GM18907 (cell line): ENCODE measurements around the gene SP2.

Experiments
- ATAC-seq: cut with Tn5 transposase; IDR thresholded peaks from one replicate; pipeline ENCODE4 v1.9.1; 2021; ENCODE audit warnings: mild to moderate bottlenecking, moderate library complexity; ENCODE audit not compliant: unreplicated experiment

Gene SP2

DNA sequence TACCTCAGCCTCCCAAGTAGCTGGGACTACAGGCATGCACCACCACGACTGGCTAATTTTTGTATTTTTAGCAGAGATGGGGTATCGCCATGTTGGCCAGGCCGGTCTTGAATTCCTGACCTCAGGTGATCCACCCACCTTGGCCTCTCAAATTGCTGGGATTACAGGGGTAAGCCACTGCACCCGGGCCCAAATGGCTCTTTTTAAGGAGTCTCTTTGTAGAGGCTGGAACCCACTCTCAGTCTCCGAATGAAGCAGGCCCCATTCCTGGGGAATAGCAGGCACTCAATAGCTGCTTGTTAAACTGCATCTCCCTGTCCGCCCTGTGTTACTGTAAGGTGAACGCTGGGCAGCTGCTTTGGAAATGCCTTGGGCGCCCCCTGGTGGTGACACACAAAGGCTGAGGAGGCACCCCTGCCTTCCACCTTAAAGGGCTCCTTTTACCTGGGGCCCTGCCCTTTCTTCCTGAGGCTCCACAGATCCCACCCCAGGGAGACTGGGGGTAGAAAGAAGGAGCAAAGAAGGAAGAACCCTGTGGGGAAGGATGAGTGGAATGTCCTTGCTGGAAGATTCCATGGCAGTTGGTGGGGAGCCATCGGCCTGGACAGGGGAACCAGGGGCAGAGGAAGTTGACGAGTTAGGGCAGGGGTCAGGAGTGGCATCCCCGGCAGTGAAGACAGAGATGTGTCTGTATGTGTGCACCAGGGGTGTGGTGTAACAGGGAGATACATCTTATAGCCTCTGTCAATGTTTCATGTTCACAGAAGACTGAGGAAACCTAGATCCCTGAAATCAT lies 6.1 kb upstream of the SP2 start:
- no peak for ATAC-seq

DNA sequence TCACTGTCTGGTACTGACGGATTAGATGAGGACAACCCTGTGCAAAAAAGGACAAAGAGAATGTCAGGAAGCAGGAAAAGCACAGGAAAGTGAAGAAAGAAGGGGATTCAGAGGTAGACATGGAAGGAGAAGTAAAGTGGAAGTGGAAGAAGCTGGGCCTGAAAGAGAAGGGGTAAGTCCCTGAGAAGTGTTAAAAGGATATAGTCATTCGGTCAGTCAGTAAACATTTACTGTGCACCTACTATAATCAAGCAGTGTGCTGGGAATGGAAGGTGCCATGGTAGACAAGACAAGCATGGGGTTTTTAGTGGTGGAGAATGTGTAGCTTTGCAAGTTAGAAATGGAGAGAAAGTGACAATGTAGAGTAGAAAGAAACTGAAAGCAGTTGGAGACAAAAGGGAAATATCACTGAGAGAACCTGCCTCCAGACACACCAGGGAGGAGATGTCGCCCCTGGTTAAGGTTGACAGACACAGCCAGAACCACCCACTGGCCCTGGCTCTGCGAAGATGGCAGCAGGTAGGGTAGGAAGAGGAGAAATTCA lies 4.4 kb upstream of the SP2 start:
- no peak for ATAC-seq

DNA sequence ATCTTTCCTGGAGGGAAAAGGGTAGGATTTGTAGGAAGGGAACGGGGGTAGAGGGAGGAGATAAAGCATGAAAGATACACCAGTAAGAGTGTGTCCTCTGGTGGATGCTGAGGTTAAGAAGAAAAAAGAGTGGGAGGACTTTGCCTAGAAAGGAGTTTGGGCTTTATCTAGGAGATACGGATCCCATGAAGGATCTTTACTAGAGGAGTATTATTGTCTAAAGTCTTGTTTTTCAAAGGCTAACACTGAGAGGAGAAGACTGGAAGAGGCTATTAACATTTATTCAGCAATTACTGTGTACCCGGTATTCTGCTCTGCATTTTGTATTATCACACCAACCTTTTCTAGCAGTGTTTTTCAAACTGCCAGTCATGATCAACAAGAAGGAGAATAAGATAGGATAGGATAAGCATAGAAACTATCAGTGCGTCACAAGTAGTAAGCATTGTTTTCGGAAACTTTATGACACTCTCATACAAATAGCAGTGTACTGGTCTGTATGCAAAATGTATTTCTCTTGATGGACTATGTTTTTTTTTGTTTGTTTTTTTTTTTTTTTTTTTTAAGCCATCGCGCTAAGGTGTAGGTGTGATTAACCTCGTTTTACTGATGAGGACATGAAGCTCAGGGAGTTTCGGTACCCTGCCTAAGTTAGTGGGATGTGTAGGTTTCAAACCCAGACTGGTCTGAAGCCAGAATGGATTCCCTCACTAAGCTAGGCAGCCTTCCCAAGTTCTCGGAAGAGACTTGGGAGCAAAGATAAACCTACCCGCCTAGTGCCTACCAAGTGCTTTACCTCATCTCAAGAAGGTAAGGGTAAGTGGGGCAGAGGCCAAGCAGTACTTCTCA lies 1.3 kb upstream of the SP2 start:
- ATAC-seq = no peak

DNA sequence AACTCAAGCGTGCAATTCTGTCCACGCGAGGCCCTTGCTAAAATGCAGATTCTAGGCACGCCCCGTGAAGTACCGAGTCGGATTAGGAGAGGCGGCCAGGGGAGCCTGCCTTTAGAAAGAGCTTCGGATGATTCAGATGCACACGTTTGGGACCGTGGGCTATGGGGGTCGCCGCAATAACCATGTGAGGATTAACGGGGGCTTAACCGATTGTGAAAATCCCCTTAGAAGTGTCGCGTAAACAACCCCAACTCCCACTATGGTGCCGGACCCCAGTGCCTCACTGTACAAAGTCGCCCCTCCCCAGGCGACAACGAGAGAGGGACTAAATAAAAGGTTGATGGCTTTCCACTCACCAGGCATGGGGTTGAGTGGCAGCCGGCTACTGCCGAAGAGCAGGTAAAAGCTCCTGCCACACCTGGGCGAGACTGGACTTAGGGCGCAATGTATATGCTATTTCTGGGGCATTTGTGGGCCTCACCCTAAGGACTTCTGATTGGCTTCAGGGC lies 635 bp upstream of the SP2 start:
- no peak for ATAC-seq

DNA sequence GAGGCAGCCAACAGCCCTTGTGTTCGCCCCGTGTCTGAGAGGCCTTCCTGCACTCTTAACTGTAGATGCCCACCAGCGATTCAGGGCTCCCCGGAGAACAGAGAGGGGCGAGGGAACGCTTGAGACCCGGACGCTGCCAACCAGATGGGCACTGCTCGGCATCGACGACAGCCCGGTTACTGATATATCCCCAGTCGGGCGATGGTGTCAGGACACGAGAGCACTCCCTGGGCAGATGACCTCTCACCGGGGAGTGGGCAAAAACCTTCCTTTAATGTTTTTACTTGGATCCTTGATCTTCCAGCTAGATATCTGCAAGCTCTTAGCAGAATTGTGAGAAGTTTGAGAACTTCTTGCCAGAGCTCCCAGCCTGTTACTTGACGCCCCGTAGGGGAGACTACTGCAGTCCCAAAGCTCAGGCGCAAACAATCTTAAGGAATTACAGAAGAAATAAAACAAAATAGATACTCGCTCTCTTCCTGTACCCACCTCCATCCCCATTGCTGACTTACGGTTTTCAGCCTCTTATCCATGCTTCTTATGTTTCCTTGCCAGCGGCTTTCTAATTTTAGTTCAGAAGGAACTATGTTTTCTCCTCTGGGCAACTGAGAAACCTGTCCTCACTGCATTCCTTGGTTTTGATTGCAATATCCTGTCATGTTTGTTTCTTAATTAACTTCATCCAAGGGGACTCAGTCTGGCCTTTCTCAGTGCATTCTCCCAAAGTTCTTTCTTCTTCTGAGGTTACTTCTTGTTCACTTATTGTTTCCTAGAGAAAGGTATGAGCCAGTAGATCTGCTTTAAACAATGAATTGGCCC lies 845 bp downstream of the SP2 start:
- ATAC-seq = no peak

DNA sequence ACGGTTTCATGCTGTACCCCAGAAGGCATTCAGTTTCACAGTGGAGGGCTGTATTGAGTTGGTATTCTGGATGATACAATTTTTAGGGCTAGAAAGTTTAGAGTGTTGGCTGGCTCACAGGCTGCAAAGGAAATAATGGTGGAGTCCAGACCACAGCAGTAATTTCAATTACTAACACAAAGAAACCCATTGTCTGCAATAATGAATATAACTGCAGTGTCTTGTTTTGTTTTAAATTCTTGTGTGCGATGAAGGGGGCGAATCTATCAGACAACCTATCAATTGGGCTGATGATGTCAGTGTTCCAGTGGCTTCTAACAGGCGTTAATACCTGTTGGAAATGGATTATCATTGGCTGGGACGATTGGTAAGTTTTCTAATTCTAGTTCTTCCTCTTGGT lies 1.5 kb downstream of the SP2 start:
- no peak for ATAC-seq

DNA sequence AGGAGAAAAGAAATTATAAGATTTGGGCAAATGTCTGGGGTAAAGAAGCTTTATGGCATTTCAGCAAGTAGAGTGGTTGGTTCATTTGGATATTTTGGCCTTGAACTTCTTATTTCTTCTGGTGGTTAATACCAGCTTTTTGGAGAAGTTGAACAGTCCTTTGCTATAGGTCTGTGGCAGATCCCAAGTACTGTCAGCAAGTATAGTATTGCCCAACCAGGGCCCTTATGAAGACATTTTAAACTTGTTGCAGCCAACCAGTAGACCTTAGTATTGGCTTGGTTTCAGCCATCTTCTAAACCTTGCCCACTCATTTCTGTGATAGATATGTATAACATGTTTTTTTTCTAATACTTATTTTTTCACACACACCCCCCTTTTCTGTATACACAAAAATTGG lies 2.2 kb downstream of the SP2 start:
- ATAC-seq = no peak

DNA sequence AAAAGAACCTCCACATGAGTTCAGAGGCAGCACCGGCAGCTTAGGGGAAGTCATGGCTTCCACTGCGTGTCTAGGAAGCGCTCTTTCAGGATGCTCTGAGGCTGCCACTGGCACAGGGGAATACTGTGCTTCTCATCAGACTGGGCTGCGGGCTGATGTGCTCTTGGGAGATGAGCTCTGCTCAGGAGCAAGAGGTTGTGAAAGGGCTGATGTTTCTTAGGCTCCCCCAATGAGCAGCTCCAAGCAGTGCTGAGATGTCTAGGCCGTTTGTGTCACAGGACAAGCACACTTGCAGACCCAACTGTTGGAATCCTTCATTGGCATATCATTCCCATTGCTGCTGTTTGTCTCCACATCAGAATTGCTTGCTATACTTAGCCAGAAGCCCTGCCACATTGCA lies 3.6 kb downstream of the SP2 start:
- ATAC-seq = no peak

DNA sequence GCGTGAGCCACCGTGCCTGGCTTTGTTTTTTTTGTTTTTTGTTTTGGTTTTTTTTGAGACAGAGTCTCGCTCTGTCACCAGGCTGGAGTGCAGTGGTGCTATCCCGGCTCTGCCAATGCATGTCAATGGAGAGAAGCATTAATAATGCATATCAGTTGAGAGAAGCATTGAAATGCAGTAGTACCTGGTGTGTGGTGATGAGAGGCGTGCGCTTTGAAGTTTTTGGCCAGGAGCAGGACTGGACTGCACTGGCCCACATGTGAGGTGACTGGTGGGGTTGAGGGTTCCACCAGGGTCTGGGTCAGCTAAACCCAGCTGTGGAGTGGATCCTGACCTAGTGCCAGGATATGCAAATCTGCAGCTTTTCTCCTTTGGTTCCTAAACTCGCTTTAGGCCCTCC lies 5.4 kb downstream of the SP2 start:
- no peak for ATAC-seq

DNA sequence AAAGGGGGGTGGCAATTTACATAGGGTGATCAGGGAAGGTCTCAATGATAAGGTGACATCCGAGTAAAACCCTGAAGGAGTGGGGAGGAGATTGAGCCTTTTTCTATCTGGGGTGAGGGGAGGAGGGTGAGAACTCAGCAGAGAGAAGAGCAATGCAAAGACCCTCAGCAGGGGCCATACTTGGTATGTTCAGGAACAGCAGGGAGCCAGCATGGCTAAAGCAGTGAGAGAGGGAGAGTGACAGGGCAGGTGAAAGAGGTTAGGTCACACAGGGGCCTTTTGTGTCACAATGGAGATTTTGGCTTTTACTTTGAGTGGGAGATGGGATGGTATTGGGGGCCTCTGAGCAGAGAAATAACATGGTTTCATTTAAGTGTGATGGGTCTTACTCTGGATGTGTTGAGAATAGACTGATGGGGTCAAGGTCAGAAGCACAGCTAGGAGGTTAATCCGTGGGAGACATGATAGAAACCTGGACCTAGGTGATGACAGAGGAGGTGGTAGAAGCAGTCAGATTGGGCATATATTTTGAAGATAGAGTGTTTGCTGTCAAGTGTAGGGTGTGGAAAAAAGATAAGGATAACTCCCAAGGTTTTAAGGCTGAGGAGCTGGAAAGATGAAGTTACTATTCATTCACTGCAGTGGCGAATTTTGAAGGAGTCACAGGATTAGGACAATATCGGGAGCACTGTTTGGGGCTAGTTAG lies 6.2 kb downstream of the SP2 start:
- ATAC-seq = no peak

DNA sequence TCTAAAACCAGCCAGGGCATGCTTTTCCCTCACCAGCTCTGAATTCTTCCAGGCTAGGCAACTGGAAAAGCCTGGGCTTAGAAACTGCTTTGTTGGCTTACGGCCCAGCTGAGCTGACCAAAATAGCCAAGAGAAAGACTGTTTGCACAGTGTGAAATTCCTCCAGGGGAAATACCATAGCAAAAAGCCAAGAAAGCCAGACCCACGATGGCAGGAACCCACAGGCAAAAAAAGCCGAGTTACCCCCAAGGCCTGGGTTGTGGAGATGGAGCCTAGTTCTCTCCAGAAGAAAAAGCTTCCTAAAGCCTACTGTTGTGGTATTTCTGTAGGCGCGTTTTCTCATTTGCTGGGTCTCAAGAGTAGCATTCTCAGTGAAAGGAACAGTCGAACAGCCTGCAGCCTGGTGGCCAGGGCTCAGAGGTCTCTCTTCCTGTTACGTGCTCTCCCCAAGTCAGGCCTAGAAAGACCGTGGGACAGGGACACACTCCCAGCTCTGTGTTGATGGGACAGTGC lies 9.2 kb downstream of the SP2 start:
- no peak for ATAC-seq

DNA sequence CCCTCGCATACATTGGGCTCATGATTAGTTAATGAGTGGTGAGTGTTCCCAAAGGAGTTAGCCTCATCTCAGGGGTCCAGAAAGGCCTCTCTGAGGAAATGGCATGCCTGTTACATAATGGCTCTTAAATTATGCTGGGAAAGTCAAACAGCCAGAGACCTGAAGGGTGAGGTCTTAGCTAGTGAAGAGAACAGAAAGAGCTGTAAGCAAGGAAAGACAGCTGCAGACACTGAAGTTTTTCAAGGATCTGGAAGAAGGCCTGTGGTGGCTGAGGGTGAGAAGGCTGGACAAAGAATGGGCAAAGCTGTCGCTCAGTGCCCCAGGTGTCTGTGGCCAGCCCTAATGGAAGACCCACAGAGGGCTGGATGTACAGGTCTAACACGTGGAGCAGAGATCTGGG lies 10.4 kb downstream of the SP2 start:
- ATAC-seq = no peak

DNA sequence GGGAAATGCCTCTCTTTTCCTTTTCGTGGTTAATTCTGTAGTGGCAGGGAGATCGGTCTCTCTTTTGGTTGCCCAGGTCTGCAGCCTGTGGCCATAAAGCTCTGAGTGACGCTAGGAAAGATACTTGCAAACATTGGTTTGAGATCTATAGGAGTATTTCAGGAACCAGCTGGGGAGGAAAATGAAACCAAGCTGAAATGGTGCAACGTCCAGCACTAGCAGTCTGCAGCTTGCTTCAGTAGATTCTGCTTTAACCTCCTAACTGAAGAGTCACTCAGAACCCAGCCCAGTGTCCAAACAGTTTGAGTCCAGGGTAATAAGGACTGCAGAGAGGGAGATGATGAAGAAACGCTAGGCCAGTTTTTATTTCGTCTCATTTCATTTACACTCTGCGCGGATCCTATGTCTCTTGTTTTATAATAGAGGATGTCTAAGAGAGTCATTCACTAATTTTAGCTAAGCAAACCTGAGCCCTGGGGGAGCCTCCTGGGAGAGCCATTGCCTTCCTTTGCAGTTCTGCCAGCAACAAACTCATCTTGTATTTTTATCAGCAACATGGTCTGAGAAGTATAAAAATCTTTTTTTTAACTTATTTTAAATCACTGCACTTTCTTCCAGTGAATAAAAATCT lies 12.0 kb downstream of the SP2 start:
- ATAC-seq = no peak

DNA sequence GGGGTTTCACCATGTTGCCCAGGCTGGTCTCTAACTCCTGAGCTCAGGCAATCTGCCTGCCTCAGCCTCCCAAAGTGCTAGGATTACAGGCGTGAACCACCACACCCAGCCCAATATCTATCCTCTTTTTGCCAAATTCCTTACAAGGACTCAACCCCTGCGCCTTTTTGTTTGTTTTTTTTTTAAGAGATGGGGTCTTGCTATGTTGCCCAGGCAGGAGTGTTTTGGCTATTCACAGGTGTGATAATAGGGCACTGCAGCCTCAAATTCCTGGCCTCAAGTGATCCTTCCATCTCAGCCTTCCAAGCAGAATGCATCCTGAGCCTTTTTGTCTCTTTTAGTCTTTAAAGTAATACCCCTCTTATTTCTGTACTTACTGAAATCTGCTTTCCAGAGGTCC lies 17.0 kb downstream of the SP2 start:
- no peak for ATAC-seq

DNA sequence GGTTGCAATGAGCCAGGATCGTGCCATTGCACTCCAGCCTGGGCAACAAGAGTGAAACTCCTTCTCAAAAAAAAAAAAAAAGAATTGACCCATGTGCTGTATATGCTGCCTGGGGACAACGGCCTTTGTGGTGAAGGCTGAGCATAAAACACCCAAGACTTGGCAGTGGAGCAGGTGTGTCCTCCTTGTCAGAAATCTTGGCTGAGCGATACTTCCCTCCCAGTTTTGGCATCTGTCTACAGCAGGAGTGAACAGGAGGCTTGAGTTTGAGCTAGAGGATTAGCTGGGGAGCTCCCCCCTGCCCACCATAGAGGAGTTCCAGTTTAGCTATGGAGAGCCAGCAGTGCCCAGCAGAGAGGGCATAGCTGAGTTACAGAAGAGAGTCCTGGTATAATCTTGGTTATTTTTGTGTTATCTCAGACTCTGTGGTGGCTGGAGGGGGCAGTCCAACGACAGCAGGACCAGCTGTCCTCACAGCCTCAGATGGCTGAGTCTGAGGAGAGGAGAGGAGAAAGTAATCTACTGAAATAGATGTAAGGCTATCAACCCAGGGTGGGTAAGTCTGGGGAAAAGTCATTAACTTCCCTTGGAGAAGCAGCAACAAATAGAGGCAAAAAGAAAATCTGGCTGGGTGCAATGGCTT lies 18.4 kb downstream of the SP2 start:
- ATAC-seq = no peak

DNA sequence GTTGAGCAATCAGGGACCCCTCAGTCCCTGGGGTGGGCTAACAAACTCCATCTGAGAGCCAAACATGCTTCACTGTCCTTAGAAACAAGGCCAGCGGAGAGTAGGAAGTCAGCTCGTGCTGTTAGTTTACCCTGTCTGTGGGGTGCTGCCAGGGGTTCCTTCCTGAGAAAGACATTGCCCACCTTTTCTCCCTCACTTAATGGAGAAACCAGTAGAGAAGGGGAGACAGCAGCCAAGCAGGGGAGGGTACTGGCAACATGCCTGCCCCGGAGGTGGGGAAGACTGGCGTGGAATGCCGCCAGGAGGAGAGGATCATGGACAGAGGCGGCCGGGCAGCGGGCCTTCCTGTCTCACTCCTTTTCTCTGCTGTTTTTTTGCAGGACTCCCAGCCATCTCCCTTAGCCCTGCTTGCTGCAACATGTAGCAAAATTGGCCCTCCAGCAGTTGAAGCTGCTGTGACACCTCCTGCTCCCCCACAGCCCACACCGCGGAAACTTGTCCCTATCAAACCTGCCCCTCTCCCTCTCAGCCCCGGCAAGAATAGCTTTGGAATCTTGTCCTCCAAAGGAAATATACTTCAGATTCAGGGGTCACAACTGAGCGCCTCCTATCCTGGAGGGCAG lies 19.9 kb downstream of the SP2 start:
- no peak for ATAC-seq

DNA sequence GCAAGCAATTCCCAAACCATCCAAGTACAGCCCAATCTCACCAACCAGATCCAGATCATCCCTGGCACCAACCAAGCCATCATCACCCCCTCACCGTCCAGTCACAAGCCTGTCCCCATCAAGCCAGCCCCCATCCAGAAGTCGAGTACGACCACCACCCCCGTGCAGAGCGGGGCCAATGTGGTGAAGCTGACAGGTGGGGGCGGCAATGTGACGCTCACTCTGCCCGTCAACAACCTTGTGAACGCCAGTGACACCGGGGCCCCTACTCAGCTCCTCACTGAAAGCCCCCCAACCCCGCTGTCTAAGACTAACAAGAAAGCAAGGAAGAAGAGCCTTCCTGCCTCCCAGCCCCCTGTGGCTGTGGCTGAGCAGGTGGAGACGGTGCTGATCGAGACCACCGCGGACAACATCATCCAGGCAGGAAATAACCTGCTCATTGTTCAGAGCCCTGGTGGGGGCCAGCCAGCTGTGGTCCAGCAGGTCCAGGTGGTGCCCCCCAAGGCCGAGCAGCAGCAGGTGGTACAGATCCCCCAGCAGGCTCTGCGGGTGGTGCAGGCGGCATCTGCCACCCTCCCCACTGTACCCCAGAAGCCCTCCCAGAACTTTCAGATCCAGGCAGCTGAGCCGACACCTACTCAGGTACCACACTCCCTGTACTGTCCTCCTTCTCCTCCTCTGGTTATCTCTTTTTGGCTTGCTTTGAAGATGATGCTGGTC lies 20.6 kb downstream of the SP2 start:
- ATAC-seq = no peak

DNA sequence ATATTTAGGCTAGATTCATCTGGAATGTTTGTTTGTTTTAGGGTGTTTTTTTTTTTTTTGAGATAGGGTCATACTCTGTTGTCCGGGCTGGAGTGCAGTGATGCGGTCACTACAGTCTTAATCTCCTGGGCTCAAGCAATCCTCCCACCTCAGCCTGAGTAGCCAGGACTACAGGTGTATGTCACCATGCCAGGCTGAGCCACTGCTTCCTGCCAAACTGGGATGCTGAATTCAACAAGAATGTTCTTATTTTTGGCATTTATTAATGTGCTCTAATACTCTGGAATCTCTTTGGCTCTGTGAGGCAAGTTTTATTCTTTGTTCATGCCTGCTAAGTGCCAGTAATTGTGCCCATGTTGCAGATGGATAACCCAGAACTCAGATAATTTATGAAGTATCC lies 21.5 kb downstream of the SP2 start:
- no peak for ATAC-seq
